OCI-LY7 (cell line): ENCODE results near the gene ZNF750. TPM values are rescaled to one million over a fixed set of nuclear protein-coding genes. Genes with fewer than 3 reads are reported as not detected.

Experiments used
- BruUV-seq: library from RNA; stranded (reverse); fragments of 400-500 nt; replicated peaks from 2 replicates; lab custom pipeline; 2021; lab: Mats Ljungman, UMichigan
- CTCF ChIA-PET: fragments of 300-600 bp; sonication (Branson Sonifier 250); formaldehyde crosslinking; loops from one replicate; lab custom pipeline; 2022; ENCODE audit warnings: antibody characterized with exemption; ENCODE audit not compliant: unreplicated experiment; lab: Charles Lee
- POLR2A ChIA-PET: fragments of 300-600 bp; sonication (Branson Sonifier 250); formaldehyde crosslinking; loops from one replicate; lab custom pipeline; 2022; ENCODE audit warnings: antibody characterized with exemption; lab: Charles Lee
- DNase-seq: peaks from one replicate; pipeline ENCODE4 v3.0.0-alpha.2; 2015; ENCODE audit warnings: low spot score
- H2AFZ ChIP-seq: fragments of 200-600 bp; sonication (generic), shearing (Covaris generic); 2 replicates; pipeline ENCODE4 v1.6.1; 2014; ENCODE audit warnings: mild to moderate bottlenecking, antibody characterized with exemption, low read length, moderate library complexity
- H3K27ac ChIP-seq: fragments of 200-600 bp; sonication (generic); 2 replicates; pipeline ENCODE4 v1.5.1; 2014; ENCODE audit warnings: mixed run types, low read depth, mild to moderate bottlenecking, moderate library complexity, low read length, inconsistent platforms; ENCODE audit not compliant: poor library complexity, severe bottlenecking
- H3K36me3 ChIP-seq: fragments of 200-600 bp; sonication (generic); 2 replicates; pipeline ENCODE4 v1.6.1; 2014; ENCODE audit warnings: mild to moderate bottlenecking, antibody characterized with exemption, low read length, moderate library complexity, mixed read lengths; ENCODE audit not compliant: insufficient read depth
- H3K4me1 ChIP-seq: fragments of 200-600 bp; sonication (generic); 2 replicates; pipeline ENCODE4 v1.5.1; 2014; ENCODE audit warnings: mild to moderate bottlenecking, low read length; ENCODE audit not compliant: insufficient read depth, poor library complexity, severe bottlenecking
- H3K4me2 ChIP-seq: fragments of 200-600 bp; sonication (generic); 2 replicates; pipeline ENCODE4 v1.6.1; 2014; ENCODE audit warnings: mild to moderate bottlenecking, low read length
- H3K4me3 ChIP-seq: fragments of 200-600 bp; sonication (generic); 2 replicates; pipeline ENCODE4 v1.5.1; 2014; ENCODE audit warnings: mild to moderate bottlenecking, low read depth, low read length; ENCODE audit not compliant: poor library complexity, severe bottlenecking
- H3K79me2 ChIP-seq: fragments of 200-600 bp; sonication (generic); 2 replicates; pipeline ENCODE4 v1.6.1; 2016; ENCODE audit warnings: low read depth, mild to moderate bottlenecking, low read length, moderate library complexity, mixed read lengths; ENCODE audit not compliant: insufficient read depth
- H3K9me2 ChIP-seq: fragments of 200-600 bp; sonication (generic); 2 replicates; pipeline ENCODE4 v1.6.1; 2016; ENCODE audit warnings: mild to moderate bottlenecking, low read length, mixed read lengths; ENCODE audit not compliant: insufficient read depth
- H3K9me3 ChIP-seq: fragments of 200-600 bp; sonication (generic); 2 replicates; pipeline ENCODE4 v1.6.1; 2014; ENCODE audit warnings: mild to moderate bottlenecking, mixed run types, low read length, mixed read lengths
- H4K20me1 ChIP-seq: fragments of 200-600 bp; sonication (generic); 2 replicates; pipeline ENCODE4 v1.6.1; 2014; ENCODE audit warnings: mild to moderate bottlenecking, antibody characterized with exemption, low read length, moderate library complexity, mixed read lengths; ENCODE audit not compliant: insufficient read depth
- EZH2phosphoT487 ChIP-seq: fragments of 200-600 bp; sonication (generic); IDR thresholded peaks from 2 replicates; pipeline ENCODE4 v1.6.1; 2018; ENCODE audit warnings: low read depth, borderline replicate concordance, mild to moderate bottlenecking, mixed run types, antibody characterized with exemption, low read length, moderate library complexity, mixed read lengths
- intact Hi-C: fragments of 100-400 bp; cut with micrococcal nuclease; formaldehyde crosslinking; loops from one replicate; pipeline ENCODE4 v1.10.0; 2022; ENCODE audit not compliant: unreplicated experiment
- total RNA-seq, 2 experiments: library from RNA; depleted of rRNA in 1 of 2; stranded (reverse); fragments of >200 nt in 1 of 2; shearing (Covaris generic) in 1 of 2; gene quantifications; 2 replicates each; pipeline ENCODE4 v1.2.3, GENCODE V29; 2014 to 2022
- TF ChIP-seq, protein P1 (sequence below): fragments of 200-600 bp; sonication (generic); conservative IDR thresholded peaks from 2 replicates; pipeline ENCODE4 v1.5.1; 2014; ENCODE audit warnings: mild to moderate bottlenecking, antibody characterized with exemption, low read length, moderate library complexity, mixed read lengths

The ZNF750 gene
- total RNA-seq, 2 experiments from 2014 or later, result not detected

GRCh38 chr17:82838386-82839063 is 1.3 kb downstream of the ZNF750 start:
- BruUV-seq, result no TSS peak
- Histone ChIP-seq H3K27ac (no peak overlapping the region), H3K9me2 (no peaks in the 10 kb centered on the region), H3K4me3 (no peak overlapping the region), H3K79me2 (no peaks in the 10 kb centered on the region), H2AFZ (no peak overlapping the region), H3K4me2 (no peak overlapping the region), H3K36me3 (peaks cover 11% of the 10 kb centered on the region; the same call in 1 of the 2 replicates), H3K9me3 (no peaks in the 10 kb centered on the region), H4K20me1 (no peaks in the 10 kb centered on the region), H3K4me1 (no peaks in the 10 kb centered on the region)
- ChIA-PET POLR2A (interaction anchor here (1.2 kb wide), 1 partner anchor 333 kb away, joined by 5 read pairs; no protein-coding TSS in a partner anchor), CTCF (no interaction called here)
- no peak for DNase-seq
- intact Hi-C loops, result no loop called here
- TF ChIP-seq, protein P1, sequence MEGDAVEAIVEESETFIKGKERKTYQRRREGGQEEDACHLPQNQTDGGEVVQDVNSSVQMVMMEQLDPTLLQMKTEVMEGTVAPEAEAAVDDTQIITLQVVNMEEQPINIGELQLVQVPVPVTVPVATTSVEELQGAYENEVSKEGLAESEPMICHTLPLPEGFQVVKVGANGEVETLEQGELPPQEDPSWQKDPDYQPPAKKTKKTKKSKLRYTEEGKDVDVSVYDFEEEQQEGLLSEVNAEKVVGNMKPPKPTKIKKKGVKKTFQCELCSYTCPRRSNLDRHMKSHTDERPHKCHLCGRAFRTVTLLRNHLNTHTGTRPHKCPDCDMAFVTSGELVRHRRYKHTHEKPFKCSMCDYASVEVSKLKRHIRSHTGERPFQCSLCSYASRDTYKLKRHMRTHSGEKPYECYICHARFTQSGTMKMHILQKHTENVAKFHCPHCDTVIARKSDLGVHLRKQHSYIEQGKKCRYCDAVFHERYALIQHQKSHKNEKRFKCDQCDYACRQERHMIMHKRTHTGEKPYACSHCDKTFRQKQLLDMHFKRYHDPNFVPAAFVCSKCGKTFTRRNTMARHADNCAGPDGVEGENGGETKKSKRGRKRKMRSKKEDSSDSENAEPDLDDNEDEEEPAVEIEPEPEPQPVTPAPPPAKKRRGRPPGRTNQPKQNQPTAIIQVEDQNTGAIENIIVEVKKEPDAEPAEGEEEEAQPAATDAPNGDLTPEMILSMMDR, result no peak
- no peak for TF ChIP-seq EZH2phosphoT487

DNA sequence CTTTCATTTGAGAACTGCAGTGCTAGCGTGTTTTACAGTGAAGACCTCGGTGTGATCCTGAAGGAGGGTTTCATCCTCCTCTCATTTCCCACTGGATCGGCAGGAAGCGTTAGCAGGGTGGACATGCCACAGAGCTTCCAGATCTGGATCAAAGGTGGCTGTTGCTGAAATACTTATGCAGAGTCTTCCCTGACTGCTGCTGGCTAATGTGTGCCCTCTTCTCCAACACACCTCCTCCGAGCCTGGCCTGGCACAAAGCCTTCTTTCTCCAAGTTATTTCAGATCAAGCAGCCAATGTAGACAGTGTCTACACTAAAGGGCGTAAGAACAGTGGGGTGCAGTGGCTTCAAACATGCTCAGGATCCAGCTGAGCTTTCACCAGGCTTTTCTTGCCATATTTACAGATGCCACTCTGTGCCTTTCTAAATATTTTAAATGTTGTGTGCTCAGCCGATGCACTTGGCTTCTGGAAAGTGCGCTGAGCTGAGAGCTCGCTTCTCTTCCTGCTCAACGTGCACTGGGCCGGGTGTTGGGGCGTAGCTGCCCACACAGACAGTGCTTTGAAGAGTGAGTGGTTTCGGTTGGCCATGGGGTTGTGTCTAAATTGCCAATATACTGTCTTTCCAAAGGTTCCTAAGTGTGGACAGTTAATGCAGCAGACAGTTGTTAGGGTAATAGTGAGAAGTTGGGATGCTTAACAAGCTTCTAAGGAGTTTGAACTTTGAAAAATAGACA is 2.1 kb downstream of the ZNF750 start:
- H4K20me1 ChIP-seq, result no peaks in the 10 kb centered on the region
- no peaks in the 10 kb centered on the region for H3K4me1 ChIP-seq
- no peak overlapping the region for H3K4me2 ChIP-seq
- no peaks in the 10 kb centered on the region for H3K79me2 ChIP-seq
- H3K4me3 ChIP-seq, result no peak overlapping the region
- ChIA-PET POLR2A (interaction anchor here (1.2 kb wide), 1 partner anchor 334 kb away, joined by 5 read pairs; no protein-coding TSS in a partner anchor), CTCF (no interaction called here)
- H3K9me3 ChIP-seq, result no peaks in the 10 kb centered on the region
- H2AFZ ChIP-seq, result no peak overlapping the region
- no TSS peak for BruUV-seq
- no peak overlapping the region for H3K27ac ChIP-seq
- H3K36me3 ChIP-seq, result peaks cover 11% of the 10 kb centered on the region; the same call in 1 of the 2 replicates
- intact Hi-C loops, result no loop called here
- H3K9me2 ChIP-seq, result no peaks in the 10 kb centered on the region
- DNase-seq, result no peak
- TF ChIP-seq, protein P1, result no peak
- TF ChIP-seq EZH2phosphoT487, result no peak
